Anterior cingulate cortex (tissue), 58 donors: ENCODE results near the gene UCK1.

ENCODE experiments used
- DNase-seq, 58 donors: peaks; one replicate each; lab custom pipeline; 2025; lab: John Stamatoyannopoulos, UW

UCK1 gene

DNA sequence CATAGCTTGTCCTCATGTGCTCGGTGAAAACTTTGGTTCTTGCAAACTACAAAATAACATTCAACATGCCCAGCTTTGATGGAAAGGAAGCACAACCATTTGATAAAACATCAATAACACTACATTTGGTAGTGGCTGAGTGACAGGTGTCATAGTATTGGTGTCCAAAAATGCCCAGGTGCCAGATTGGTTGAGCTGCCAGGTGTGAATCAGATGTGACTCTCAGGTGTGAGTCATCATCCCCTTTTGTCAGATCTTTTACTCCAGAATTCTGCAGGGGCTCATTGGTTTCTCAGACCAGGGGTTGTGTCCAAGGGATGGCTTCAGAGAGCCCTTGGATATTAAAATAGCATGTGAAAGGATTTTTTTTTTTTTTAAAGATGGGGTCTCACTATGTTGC lies 50.8 kb downstream of the UCK1 start:
- DNase-seq: no peak

GRCh38 chr9:131478911-131479310 lies 52.2 kb downstream of the UCK1 start:
- DNase-seq: no peak

DNA sequence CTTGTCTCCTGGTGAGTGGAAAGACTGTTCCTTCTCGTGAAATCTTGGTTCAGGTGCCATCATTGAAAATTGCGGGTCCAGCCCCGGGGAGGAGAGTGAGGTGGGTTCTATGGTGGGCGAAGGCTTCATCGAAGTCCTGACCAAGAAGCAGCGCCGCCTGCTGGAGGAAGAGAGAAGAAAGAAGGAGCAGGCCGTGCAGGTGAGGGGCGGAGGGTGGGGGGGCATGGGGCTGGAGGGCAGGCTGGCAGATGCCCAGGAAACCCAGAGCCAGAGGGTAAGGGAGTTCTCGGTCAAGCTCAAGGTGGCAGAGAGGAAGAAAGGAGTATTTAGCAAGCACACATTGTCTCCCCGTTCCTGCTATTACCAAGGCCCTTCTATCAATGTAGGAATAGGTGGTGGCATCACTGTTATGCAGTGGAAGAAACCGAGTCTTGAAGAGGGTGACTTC lies 52.6 kb downstream of the UCK1 start:
- DNase-seq: peak in 4 of 58 donors; percentile 15 to 58 (median 18)

DNA sequence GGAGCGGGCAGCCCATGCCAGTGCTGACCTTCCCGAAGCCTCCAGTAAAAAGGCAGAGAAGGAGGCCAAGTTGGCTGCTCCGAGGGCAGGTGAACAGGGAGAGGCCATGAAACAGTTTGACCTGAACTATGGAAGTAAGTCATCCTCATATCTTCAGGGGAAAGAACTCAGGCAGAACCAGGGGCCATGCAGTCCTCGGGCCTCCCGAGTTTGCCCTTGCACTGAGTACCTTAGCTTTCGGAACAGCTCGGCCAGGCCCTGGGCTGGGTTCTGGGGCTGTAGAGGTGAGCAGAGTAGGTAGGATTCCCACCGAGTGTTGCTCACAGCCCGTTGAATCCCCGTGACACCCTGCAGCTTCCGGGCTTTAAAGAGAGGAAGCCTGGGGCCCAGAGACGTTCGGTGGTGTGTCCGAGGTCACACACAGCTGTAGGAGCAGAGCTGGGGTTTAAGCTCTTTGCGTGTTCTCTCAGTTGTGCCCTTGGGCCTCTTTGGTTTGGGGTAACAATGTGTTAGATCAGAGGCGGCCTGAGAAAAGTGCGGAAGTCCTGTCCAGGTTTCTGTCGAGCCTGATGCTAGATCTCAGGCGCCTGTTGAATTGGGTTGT lies 53.1 kb downstream of the UCK1 start:
- DNase-seq: no peak

GRCh38 chr9:131477367-131477766 lies 53.7 kb downstream of the UCK1 start:
- DNase-seq: no peak

- peak in 4 of 58 donors; percentile 13 to 28 (median 18) for DNase-seq
Measured at GRCh38 chr9:131476777-131477345, 54.2 kb downstream of the UCK1 start.

- DNase-seq: peak in 1 of 58 donors; percentile 13
Measured at GRCh38 chr9:131475956-131476776, 54.9 kb downstream of the UCK1 start.

GRCh38 chr9:131475111-131475955 lies 55.7 kb downstream of the UCK1 start:
- DNase-seq: peak in 1 of 58 donors; percentile 36

DNA sequence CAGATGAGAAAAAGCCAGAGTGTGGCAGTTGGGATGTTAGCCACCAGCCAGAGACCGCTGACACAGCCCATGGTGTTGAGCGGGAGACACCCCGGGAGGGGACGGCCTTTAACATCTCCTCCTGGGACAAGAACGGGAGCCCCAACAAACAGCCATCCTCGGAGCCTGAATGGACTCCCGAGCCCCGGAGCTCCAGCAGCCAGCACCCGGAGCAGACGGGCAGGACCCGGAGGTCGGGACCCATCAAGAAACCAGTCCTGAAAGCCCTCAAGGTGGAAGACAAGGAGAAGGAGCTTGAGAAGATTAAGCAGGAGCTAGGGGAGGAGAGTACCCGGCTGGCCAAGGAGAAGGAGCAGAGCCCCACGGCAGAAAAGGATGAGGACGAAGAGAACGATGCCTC lies 56.4 kb downstream of the UCK1 start:
- DNase-seq: no peak

GRCh38 chr9:131473891-131474290 lies 57.2 kb downstream of the UCK1 start:
- DNase-seq: no peak
